ENCODE results near the gene RAB17.

The RAB17 gene

GRCh38 chr2:237585590-237586221 is 4.8 kb downstream of the RAB17 start:
- in situ Hi-C loops (cut with HindIII; ENCODE audit: low pct_ligation_motif_present, low pct_unique_long_range_greater_than_20kb, low sequenced_read_pairs): no loop called here

GRCh38 chr2:237583385-237584295 is 6.9 kb downstream of the RAB17 start:
- no peak for DNase-seq
- in situ Hi-C loops (cut with HindIII; ENCODE audit: low pct_ligation_motif_present, low pct_unique_long_range_greater_than_20kb, low sequenced_read_pairs): no loop called here

More at GRCh38 chr2:237585590-237586221, 4.8 kb downstream of the RAB17 start:
- no peak for DNase-seq

- in situ Hi-C loops (cut with HindIII; ENCODE audit: low pct_ligation_motif_present, low pct_unique_long_range_greater_than_20kb, low sequenced_read_pairs): no loop called here
- peak; percentile 16 for DNase-seq
Observed at GRCh38 chr2:237581751-237582746, 8.5 kb downstream of the RAB17 start.

GRCh38 chr2:237581326-237581725 is 9.2 kb downstream of the RAB17 start:
- in situ Hi-C loops (cut with HindIII; ENCODE audit: low pct_ligation_motif_present, low pct_unique_long_range_greater_than_20kb, low sequenced_read_pairs): no loop called here
- no peak for DNase-seq

DNA sequence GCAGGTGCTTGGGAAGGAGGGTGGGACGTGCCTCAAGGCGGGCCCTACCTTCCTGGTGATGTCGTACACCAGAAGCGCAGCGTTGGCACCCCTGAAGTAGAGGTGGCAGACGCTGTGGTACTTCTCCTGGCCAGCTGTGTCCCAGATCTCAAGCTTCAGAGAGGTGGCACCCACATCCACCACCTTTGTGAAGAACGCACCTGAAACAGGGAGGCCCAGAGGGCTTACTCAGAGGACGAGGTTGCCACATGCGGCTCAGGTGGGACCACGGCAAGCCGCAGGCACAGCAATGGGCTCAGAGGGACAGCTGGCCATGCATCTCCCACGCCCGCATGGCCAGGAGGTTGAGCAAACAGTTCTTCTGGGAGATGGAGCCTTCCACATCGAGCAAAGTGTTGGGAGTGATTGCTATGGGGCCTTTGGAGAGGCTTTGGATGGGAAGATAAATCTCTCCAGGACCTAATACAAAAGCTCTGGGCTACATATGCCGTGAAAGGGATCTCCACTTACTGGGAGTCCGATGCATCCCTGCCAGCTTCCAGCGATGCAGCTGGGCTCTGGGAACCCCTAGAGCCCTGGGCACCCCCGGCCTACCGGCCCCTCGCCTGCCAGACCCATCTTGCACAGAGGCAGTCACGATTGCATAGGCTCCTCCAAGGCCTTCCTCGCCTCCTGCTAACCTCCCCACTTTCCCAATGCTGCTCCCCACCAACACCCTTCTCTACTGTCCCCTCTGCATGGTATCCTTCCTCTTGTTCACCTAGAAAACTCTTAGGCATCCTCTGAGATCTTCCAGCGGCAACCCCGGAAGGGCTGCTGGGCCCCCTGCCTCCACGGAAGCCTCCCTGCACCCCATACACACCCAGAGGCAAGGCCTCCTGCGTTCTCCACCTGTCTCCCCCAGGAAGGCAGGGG is 12.3 kb downstream of the RAB17 start:
- no peak for DNase-seq
- in situ Hi-C loops (cut with HindIII; ENCODE audit: low pct_ligation_motif_present, low pct_unique_long_range_greater_than_20kb, low sequenced_read_pairs): no loop called here

- in situ Hi-C loops (cut with HindIII; ENCODE audit: low pct_ligation_motif_present, low pct_unique_long_range_greater_than_20kb, low sequenced_read_pairs): no loop called here
- no peak for DNase-seq
Observed at GRCh38 chr2:237577458-237577857, 13.1 kb downstream of the RAB17 start.

DNA sequence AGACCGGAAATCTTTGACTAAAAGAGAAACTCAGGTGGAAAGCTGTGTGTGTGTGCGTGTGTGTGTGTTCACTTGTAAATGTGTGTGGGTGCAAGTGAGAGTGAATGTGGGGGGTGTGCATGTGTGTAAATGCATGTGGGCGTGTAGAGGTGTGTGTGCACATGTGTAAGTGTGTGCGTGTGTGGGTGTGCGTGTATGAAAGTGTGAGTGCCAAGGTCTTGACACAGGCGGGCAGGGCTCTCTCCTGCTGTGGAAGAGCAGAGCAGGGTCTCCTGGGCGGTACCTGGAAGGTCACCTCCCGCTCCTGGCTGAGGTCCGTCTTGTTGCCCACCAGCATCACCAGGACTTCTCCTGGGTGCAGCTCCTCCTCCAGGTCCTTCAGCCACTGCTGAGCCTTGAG is 13.6 kb downstream of the RAB17 start:
- in situ Hi-C loops (cut with HindIII; ENCODE audit: low pct_ligation_motif_present, low pct_unique_long_range_greater_than_20kb, low sequenced_read_pairs): no loop called here

GRCh38 chr2:237575869-237576862 is 14.4 kb downstream of the RAB17 start:
- in situ Hi-C loops (cut with HindIII; ENCODE audit: low pct_ligation_motif_present, low pct_unique_long_range_greater_than_20kb, low sequenced_read_pairs): no loop called here
- no peak for DNase-seq

More for the DNA sequence above, 13.6 kb downstream of the RAB17 start:
- DNase-seq: no peak

- DNase-seq: no peak
- in situ Hi-C loops (cut with HindIII; ENCODE audit: low pct_ligation_motif_present, low pct_unique_long_range_greater_than_20kb, low sequenced_read_pairs): no loop called here
Observed at GRCh38 chr2:237574894-237575868, 15.4 kb downstream of the RAB17 start.

DNA sequence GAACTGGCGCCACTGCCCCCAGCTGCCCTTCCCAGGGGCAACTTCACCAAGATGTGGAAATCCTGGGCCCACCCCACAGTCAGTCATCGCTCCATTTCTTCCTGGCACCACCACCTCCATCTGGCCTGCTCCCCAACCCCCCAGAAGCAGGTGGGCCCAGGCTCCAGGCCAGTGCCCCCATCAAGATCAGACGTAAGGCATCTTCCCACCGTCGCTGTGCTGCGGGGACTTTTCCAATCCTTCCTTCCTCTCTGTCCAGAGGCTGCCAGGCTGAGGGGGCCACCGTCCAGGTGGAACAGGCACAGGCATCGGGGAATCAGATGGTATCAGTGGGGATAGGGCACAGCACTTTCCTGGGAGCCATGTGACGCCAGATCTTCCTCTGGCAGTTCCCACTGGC is 16.1 kb downstream of the RAB17 start:
- no peak for DNase-seq
- in situ Hi-C loops (cut with HindIII; ENCODE audit: low pct_ligation_motif_present, low pct_unique_long_range_greater_than_20kb, low sequenced_read_pairs): no loop called here

GRCh38 chr2:237573721-237574415 is 16.7 kb downstream of the RAB17 start:
- in situ Hi-C loops (cut with HindIII; ENCODE audit: low pct_ligation_motif_present, low pct_unique_long_range_greater_than_20kb, low sequenced_read_pairs): no loop called here
- DNase-seq: no peak

- in situ Hi-C loops (cut with HindIII; ENCODE audit: low pct_ligation_motif_present, low pct_unique_long_range_greater_than_20kb, low sequenced_read_pairs): no loop called here
- no peak for DNase-seq
Observed at GRCh38 chr2:237572742-237573101, 17.8 kb downstream of the RAB17 start.

GRCh38 chr2:237572021-237572741 is 18.4 kb downstream of the RAB17 start:
- in situ Hi-C loops (cut with HindIII; ENCODE audit: low pct_ligation_motif_present, low pct_unique_long_range_greater_than_20kb, low sequenced_read_pairs): no loop called here
- DNase-seq: peak; percentile 91

DNA sequence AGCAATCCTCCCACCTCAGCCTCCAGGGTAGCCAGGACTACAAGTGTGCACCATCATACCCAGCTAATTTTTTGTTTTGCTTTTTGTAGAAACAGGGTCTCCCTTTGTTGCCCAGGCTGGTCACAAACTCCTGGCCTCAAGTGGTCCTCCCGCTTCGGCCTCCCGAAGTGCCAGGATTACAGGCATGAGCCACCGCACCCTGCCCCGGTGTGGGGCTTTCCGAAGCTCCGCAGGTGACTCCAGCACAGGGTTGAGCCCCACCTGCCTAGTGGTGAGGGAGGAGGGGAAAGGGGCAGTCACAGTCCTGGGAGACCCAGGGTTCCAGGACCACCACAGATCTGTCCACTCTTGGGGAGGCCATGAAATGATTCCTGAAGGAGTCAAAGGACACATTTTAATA is 19.0 kb downstream of the RAB17 start:
- in situ Hi-C loops (cut with HindIII; ENCODE audit: low pct_ligation_motif_present, low pct_unique_long_range_greater_than_20kb, low sequenced_read_pairs): no loop called here
- no peak for DNase-seq

All from ACHN (cell line).